H9 (cell line): Measurements from ENCODE around the gene SYNGR2. TPM values are rescaled to one million over a fixed set of nuclear protein-coding genes. Genes with fewer than 3 reads are reported as not detected.

Experiments used
- DNase-seq: peaks from one replicate; pipeline ENCODE4 v3.0.0-alpha.2; 2017
- H2AFZ ChIP-seq: one replicate; pipeline ENCODE4 v1.6.1; 2013; ENCODE audit warnings: mild to moderate bottlenecking, low read length, control low read depth, moderate library complexity
- H2AK5ac ChIP-seq: 2 replicates; pipeline ENCODE4 v1.6.1; 2013; ENCODE audit warnings: low read length, control low read depth, mixed read lengths; ENCODE audit not compliant: insufficient read length
- H2BK120ac ChIP-seq: one replicate; pipeline ENCODE4 v1.6.1; 2013; ENCODE audit warnings: low read depth, mild to moderate bottlenecking, low read length, control low read depth, inconsistent platforms; ENCODE audit not compliant: poor library complexity, severe bottlenecking
- H2BK12ac ChIP-seq: 2 replicates; pipeline ENCODE4 v1.6.1; 2013; ENCODE audit warnings: low read length, control low read depth, mixed read lengths, low read depth; ENCODE audit not compliant: insufficient read length
- H2BK15ac ChIP-seq: 2 replicates; pipeline ENCODE4 v1.6.1; 2013; ENCODE audit warnings: low read depth, low read length, control low read depth
- H2BK20ac ChIP-seq: one replicate; pipeline ENCODE4 v1.6.1; 2013; ENCODE audit warnings: low read depth, mild to moderate bottlenecking, low read length, control low read depth, inconsistent platforms; ENCODE audit not compliant: poor library complexity, severe bottlenecking
- H2BK5ac ChIP-seq: 2 replicates; pipeline ENCODE4 v1.6.1; 2013; ENCODE audit warnings: low read length, control low read depth, mixed read lengths; ENCODE audit not compliant: insufficient read length
- H3K14ac ChIP-seq: 2 replicates; pipeline ENCODE4 v1.6.1; 2013; ENCODE audit warnings: low read length, control low read depth; ENCODE audit not compliant: insufficient read depth
- H3K18ac ChIP-seq: 2 replicates; pipeline ENCODE4 v1.6.1; 2013; ENCODE audit warnings: low read depth, mild to moderate bottlenecking, mixed read lengths, low read length, control low read depth; ENCODE audit not compliant: insufficient read length
- H3K23ac ChIP-seq: 2 replicates; pipeline ENCODE4 v1.6.1; 2013; ENCODE audit warnings: low read length, control low read depth, mixed read lengths, low read depth; ENCODE audit not compliant: insufficient read length
- H3K23me2 ChIP-seq: 2 replicates; pipeline ENCODE4 v1.6.1; 2013; ENCODE audit warnings: low read depth, mild to moderate bottlenecking, mixed read lengths, low read length, control low read depth; ENCODE audit not compliant: insufficient read length, poor library complexity, severe bottlenecking
- H3K27ac ChIP-seq: 2 replicates; pipeline ENCODE4 v1.5.1; 2013; ENCODE audit warnings: low read length, control low read depth, mixed read lengths, low read depth; ENCODE audit not compliant: insufficient read length
- H3K27me3 ChIP-seq: 2 replicates; pipeline ENCODE4 v1.6.1; 2013; ENCODE audit warnings: low read length, control low read depth, inconsistent platforms; ENCODE audit not compliant: insufficient read depth
- H3K4ac ChIP-seq: 2 replicates; pipeline ENCODE4 v1.6.1; 2013; ENCODE audit warnings: low read depth, mild to moderate bottlenecking, control low read depth, inconsistent platforms, low read length, moderate library complexity
- H3K4me1 ChIP-seq: 2 replicates; pipeline ENCODE4 v1.6.1; 2013; ENCODE audit warnings: low read length, control low read depth, inconsistent platforms; ENCODE audit not compliant: insufficient read depth
- H3K4me2 ChIP-seq: 2 replicates; pipeline ENCODE4 v1.6.1; 2013; ENCODE audit warnings: low read length, control low read depth, mixed read lengths; ENCODE audit not compliant: insufficient read length, insufficient read depth
- H3K56ac ChIP-seq: 2 replicates; pipeline ENCODE4 v1.6.1; 2013; ENCODE audit warnings: low read depth, mild to moderate bottlenecking, mixed read lengths, low read length, control low read depth; ENCODE audit not compliant: insufficient read length
- H3K79me1 ChIP-seq: 2 replicates; pipeline ENCODE4 v1.6.1; 2013; ENCODE audit warnings: low read depth, mild to moderate bottlenecking, moderate library complexity, low read length, control low read depth, inconsistent platforms; ENCODE audit not compliant: insufficient read depth, poor library complexity, severe bottlenecking
- H3K79me2 ChIP-seq: 2 replicates; pipeline ENCODE4 v1.6.1; 2013; ENCODE audit warnings: low read length, control low read depth, inconsistent platforms; ENCODE audit not compliant: insufficient read depth
- H3K9ac ChIP-seq: 2 replicates; pipeline ENCODE4 v1.6.1; 2013; ENCODE audit warnings: low read length, control low read depth, mixed read lengths; ENCODE audit not compliant: insufficient read length; ENCODE audit errors: extremely low read depth
- H3K9me3 ChIP-seq: one replicate; pipeline ENCODE4 v1.6.1; 2013; ENCODE audit warnings: low read depth, low read length, inconsistent platforms; ENCODE audit not compliant: control insufficient read depth
- H3T11ph ChIP-seq: one replicate; pipeline ENCODE4 v1.6.1; 2013; ENCODE audit warnings: mild to moderate bottlenecking, low read length, control low read depth, inconsistent platforms
- H4K20me1 ChIP-seq: one replicate; pipeline ENCODE4 v1.6.1; 2013; ENCODE audit not compliant: control insufficient read depth, insufficient read length, insufficient read depth
- H4K5ac ChIP-seq: 2 replicates; pipeline ENCODE4 v1.6.1; 2013; ENCODE audit warnings: low read depth, mild to moderate bottlenecking, mixed read lengths, low read length, control low read depth; ENCODE audit not compliant: insufficient read length
- H4K8ac ChIP-seq: replicated peaks from 2 replicates; pipeline ENCODE4 v1.6.1; 2013; ENCODE audit warnings: low read length, control low read depth, mixed read lengths, low read depth; ENCODE audit not compliant: insufficient read length
- H4K91ac ChIP-seq: 2 replicates; pipeline ENCODE4 v1.6.1; 2013; ENCODE audit warnings: low read depth, mild to moderate bottlenecking, moderate library complexity, mixed read lengths, low read length, control low read depth; ENCODE audit not compliant: insufficient read length
- H3K27ac Mint-ChIP-seq, 3 experiments: 2 replicates in 2 of 3; 3 replicates in 1 of 3; pipeline ENCODE4 v1.8.0; 2020 to 2021; ENCODE audit warnings: mixed read lengths in 3 of 3, mild to moderate bottlenecking in 1 of 3, moderate library complexity in 1 of 3
- H3K27me3 Mint-ChIP-seq: 2 replicates; pipeline ENCODE4 v1.8.0; 2021; ENCODE audit warnings: low read depth, mild to moderate bottlenecking, moderate library complexity, mixed read lengths
- H3K36me3 Mint-ChIP-seq, 3 experiments: 2 replicates in 2 of 3; 3 replicates in 1 of 3; pipeline ENCODE4 v1.8.0; 2020 to 2021; ENCODE audit warnings: low read depth in 3 of 3, mixed read lengths in 3 of 3; ENCODE audit not compliant: insufficient read depth in 1 of 3
- H3K4me1 Mint-ChIP-seq, 2 experiments: 2 replicates each; pipeline ENCODE4 v1.8.0; 2020; ENCODE audit warnings: mixed read lengths in 2 of 2
- H3K4me3 Mint-ChIP-seq, 2 experiments: 2 replicates in 1 of 2; 3 replicates in 1 of 2; pipeline ENCODE4 v1.8.0; 2020 to 2021; ENCODE audit warnings: mild to moderate bottlenecking in 2 of 2, mixed read lengths in 2 of 2, moderate library complexity in 1 of 2
- H3K9me3 Mint-ChIP-seq, 2 experiments: 2 replicates in 1 of 2; 3 replicates in 1 of 2; pipeline ENCODE4 v1.8.0; 2020; ENCODE audit warnings: mild to moderate bottlenecking in 2 of 2, mixed read lengths in 2 of 2, moderate library complexity in 1 of 2
- WGBS: extraction: QIAGEN DNeasy Blood & Tissue Kit; methylation state at CpG from one replicate; pipeline ENCODE4 v1.1.7; 2013; ENCODE audit warnings: missing lambda C conversion rate, low lambda C conversion rate, mixed read lengths; ENCODE audit not compliant: insufficient read length; ENCODE audit errors: extremely low coverage; 5-methylcytosine and 5-hydroxymethylcytosine counted together
- total RNA-seq: library from RNA; stranded (reverse); gene quantifications from 2 replicates; pipeline ENCODE4 v1.2.1, GENCODE V29; 2021
- TF ChIP-seq, protein P1 (sequence below): fragments of 200-600 bp; sonication (generic); conservative IDR thresholded peaks from 3 replicates; pipeline ENCODE4 v1.8.0; 2021; ENCODE audit warnings: antibody characterized with exemption, mild to moderate bottlenecking

SYNGR2 gene
- total RNA-seq, 1 experiment from 2014 or later: 41.0 TPM

GRCh38 chr17:78166416-78166815 is 2.0 kb upstream of the SYNGR2 start:
- H3K79me2 ChIP-seq: no peaks in the 10 kb centered on the region
- H3K27ac ChIP-seq: no peak overlapping the region
- no peak overlapping the region for H3K14ac ChIP-seq
- no peak overlapping the region for H4K8ac ChIP-seq
- no peak for DNase-seq
- Mint-ChIP-seq H3K36me3 (peaks cover 0 to 6% (median 0%) of the 10 kb centered on the region in 3 experiments; a peak in 4 of 7 replicates), H3K27ac (no peak overlapping the region), H3K27me3 (no peaks in the 10 kb centered on the region; the same call in 1 of the 2 replicates), H3K9me3 (no peaks in the 10 kb centered on the region), H3K4me1 (peaks cover 13 to 27% of the 10 kb centered on the region in 2 experiments), H3K4me3 (0 out of 5 replicates have a peak overlapping the region, but pooled peaks of 1 of the 2 experiments have one; percentile 17)
- H3T11ph ChIP-seq: no peak overlapping the region
- no peak overlapping the region for H3K18ac ChIP-seq
- no peak overlapping the region for H2BK5ac ChIP-seq
- no peaks in the 10 kb centered on the region for H3K9me3 ChIP-seq
- H4K5ac ChIP-seq: no peak overlapping the region
- no peak overlapping the region for H3K23ac ChIP-seq
- H3K23me2 ChIP-seq: no peaks in the 10 kb centered on the region
- no peak overlapping the region for H3K56ac ChIP-seq
- no peak overlapping the region for H4K91ac ChIP-seq
- no peak overlapping the region for H2AK5ac ChIP-seq
- no peaks in the 10 kb centered on the region; the same call in 1 of the 2 replicates for H3K4me1 ChIP-seq
- no peak overlapping the region for H3K4me2 ChIP-seq
- H2AFZ ChIP-seq: no peak overlapping the region
- H3K79me1 ChIP-seq: no peaks in the 10 kb centered on the region
- H2BK15ac ChIP-seq: no peak overlapping the region
- no peak overlapping the region for H2BK12ac ChIP-seq
- H4K20me1 ChIP-seq: peaks cover 4% of the 10 kb centered on the region
- no peak overlapping the region for H2BK20ac ChIP-seq
- WGBS: no CpG with 5 or more reads among the region's 6 CpGs
- TF ChIP-seq, protein P1, sequence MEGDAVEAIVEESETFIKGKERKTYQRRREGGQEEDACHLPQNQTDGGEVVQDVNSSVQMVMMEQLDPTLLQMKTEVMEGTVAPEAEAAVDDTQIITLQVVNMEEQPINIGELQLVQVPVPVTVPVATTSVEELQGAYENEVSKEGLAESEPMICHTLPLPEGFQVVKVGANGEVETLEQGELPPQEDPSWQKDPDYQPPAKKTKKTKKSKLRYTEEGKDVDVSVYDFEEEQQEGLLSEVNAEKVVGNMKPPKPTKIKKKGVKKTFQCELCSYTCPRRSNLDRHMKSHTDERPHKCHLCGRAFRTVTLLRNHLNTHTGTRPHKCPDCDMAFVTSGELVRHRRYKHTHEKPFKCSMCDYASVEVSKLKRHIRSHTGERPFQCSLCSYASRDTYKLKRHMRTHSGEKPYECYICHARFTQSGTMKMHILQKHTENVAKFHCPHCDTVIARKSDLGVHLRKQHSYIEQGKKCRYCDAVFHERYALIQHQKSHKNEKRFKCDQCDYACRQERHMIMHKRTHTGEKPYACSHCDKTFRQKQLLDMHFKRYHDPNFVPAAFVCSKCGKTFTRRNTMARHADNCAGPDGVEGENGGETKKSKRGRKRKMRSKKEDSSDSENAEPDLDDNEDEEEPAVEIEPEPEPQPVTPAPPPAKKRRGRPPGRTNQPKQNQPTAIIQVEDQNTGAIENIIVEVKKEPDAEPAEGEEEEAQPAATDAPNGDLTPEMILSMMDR: no peak
- no peak overlapping the region for H3K4ac ChIP-seq
- H3K9ac ChIP-seq: no peak overlapping the region
- H3K27me3 ChIP-seq: no peaks in the 10 kb centered on the region
- no peak overlapping the region for H2BK120ac ChIP-seq
